NCI-H2107 treated with DMSO at 0.1 percent for 48 hours (cell line): Measurements from ENCODE around the gene DUOXA2.
A peak's percentile ranks its signal among the peaks of the same experiment; 100 is the strongest.

Experiments
- DNase-seq: peaks from one replicate; lab custom pipeline; 2025; ENCODE audit not compliant: unreplicated experiment; lab: John Stamatoyannopoulos, UW

The DUOXA2 gene

DNA sequence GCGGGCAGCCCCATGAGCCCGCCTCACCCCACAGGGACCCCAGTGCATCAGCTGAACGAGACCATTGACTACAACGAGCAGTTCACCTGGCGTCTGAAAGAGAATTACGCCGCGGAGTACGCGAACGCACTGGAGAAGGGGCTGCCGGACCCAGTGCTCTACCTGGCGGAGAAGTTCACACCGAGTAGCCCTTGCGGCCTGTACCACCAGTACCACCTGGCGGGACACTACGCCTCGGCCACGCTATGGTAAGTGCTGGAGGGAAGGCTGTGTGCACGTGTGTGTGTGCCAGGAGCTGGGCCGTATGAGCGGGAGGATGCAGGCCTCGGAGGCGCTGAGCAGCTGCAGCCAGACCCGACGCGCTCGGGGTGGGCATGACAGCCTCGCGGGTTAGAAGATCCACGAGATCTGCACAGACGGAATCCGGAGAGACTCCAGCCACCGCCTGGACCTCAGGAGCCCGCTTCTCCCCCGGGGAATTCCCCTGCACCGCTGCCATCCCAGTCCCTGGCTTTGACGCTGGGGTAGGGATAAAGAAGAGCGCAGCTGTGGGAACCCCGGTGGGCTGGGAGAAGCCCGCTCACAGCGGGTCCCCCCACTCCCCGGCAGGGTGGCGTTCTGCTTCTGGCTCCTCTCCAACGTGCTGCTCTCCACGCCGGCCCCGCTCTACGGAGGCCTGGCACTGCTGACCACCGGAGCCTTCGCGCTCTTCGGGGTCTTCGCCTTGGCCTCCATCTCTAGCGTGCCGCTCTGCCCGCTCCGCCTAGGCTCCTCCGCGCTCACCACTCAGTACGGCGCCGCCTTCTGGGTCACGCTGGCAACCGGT, 2.6 kb downstream of the DUOXA2 start:
- DNase-seq: no peak

GRCh38 chr15:45117308-45118130, 3.4 kb downstream of the DUOXA2 start:
- DNase-seq: no peak

DNA sequence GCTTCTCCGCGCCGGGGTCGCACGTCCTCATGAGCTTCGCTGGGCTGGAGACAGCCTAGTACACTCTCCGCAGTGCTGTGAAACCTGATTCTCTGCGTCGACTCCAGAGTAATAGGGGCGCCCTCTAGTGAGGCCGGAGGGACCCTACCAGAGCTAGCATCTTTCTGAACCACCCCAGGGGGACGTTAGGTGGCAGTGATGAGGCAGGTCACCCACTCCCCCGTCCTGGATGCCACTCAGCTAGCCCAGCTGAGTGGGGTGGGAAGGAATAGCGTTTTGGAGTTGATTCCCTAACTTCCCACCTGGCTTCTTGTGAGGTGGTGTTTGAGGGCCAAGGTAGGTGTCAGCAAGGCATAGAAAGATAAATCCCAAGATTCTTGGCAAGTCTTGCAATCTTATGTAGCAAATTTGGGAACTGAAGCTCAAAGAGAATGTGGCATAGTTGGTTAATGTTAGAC, 4.0 kb downstream of the DUOXA2 start:
- peak; percentile 66 for DNase-seq

DNA sequence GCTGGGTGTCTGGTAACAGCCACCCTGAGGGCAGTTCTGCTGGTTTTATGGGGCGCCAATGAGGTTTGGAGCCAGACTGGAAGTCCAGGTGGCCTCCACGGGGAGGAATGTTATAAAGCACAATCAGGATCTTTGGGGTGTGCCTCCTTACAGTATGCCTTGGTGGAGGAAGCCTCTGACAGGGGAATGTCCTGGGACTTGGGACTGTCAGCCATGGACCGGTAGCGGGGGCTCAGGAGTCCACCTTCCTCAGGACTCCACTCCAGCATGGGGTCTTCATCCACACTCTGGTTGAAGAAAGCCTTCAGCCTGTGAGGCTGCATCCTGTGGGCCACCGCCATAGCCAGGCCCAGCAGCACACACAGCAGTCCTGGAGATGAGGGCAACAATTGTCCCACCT, 4.9 kb downstream of the DUOXA2 start:
- DNase-seq: no peak

DNA sequence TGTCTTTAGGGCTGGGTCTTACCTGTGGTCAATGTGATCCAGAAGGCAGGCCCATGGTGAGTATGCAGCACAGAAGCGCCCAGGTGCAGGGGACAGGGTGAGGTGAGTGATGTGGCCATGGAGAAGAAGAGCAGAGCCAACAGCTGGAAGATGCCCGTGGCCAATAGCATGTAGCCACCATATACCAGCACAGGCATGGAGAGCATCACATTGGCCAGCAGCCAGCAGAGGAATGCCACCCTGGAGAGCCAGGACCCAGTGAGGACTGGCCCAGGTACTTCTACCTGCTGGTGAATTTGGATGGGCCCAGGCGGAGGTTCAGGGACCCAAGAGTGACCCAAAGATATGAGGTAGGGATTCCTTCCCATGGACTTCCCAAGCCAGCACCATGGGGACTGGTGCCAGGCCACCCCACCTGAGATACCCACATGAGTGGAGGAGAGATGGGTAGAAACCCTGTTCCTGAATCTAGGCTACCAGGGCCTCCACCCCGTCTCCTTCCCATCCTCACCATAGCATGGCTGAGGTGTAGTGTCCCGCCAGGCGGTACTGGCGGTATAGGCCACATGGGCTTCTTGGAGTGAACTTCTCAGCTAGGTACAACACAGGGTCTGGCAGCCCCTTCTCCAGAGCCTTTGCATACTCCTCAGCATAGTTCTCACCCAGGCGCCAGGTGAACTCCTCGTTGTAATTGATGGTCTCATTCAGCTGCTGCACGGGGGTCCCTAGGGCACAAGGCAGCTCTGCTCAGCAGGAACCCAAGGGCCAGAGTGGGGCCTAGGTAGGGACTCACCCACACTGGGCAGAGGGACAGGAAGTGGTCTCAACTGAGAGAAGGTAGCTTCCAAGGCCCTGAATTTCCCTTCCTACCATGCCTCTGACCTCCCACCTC, 6.2 kb downstream of the DUOXA2 start:
- DNase-seq: no peak

DNA sequence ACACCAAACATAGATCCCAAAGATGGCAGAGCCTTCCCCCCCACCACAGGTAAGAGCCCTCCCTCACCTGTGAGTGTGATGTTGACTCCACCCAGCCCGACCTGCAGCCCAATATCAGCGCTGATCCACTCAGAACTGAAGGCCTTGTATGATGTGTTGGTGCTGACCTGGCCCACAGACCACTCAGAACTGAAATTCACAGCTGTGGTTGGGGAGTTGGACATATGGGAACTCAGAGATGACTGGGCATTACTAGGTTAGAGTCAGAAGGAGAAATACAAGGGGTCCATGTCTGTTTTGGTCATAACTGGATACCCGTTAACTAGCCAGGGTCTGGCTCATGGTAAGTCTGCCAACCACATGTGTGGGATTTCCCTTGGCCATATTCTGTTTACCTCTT, 6.9 kb downstream of the DUOXA2 start:
- no peak for DNase-seq

DNA sequence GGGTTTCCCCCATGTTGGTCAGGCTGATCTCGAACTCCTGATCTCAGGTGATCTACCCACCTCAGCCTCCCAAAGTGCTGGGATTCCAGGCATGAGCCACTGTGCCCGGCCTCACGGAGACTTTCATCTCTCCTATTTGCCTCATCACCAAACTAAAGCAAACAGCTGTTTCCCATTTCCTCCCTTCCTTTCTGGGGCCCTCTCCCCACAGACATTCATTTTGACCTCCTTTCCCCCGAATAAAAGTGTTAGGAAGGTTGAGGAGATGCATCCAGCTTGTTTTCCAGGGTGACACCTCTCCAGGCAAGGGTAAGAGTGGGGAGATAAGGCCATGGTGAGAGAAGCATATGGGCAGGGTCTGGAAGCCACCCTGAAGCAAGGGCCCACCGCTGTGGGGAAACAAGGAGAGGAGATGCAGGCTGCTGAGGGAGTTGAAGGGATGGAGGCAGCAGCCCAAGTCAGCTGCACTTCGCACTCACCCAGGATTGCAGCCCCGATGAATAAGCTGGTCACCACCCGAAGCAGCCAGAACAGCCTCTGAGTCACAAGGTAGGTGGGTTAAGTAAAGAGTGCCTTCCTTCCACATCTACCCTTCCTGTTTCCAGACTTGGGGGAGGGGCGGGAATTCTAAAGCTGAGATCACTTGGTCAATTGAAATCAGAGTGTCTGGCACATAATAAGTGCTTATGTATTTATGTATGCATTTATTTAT, 7.7 kb downstream of the DUOXA2 start:
- no peak for DNase-seq

DNA sequence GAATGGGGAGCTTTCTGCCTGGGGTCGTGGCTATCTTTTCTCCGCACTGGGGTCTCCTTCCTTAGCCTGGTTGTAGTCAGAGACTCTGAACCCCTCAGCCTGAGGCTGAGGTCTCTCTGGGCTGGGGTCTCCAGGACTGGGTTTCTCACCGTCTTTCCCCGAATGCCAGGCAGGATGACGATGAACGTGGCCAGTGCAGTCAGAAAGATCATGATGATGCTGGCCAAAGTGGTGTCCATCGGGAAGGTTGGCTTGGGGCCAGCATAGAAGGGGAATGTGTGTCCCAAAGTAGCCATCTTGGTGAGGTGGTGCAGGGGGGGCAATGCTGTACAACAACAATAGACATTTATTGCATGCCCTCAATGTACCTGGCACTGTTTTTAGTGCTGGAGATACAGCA, 8.6 kb downstream of the DUOXA2 start:
- DNase-seq: no peak

- DNase-seq: no peak
Measured at GRCh38 chr15:45123397-45123796, 9.3 kb downstream of the DUOXA2 start.

GRCh38 chr15:45126535-45127158, 12.5 kb downstream of the DUOXA2 start:
- DNase-seq: no peak

DNA sequence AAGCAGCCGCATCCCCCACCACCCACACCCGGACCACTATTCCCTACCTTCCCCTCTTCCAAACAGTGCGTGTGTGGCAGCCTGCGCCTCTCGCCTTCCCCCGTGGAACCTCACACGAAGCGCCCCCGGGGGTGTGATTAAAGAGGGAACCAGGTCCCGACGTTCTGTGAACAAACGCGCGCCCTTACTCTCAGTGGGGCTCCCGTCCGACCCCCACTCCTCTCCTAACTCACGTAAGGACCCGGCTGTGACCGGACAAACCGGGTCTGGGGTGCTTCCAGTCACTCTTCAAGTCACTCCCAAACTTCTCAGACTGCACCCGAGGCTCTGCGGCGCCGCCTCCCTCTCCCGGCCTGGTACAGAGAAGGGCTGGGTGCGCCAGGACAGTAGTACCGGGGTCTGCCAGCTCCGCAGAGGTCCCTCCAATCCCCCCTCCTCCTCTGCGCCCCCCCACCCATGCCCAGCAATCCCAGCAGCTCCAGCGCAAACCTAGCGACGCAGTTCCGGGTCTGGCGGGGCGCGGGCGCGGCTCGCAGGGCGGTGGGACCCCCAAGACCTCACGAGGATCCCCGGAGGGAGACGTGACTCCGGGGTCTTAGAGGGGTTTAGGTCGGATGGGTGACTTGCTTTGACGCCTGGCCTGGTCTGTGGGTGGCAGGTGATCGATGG, 15.0 kb downstream of the DUOXA2 start:
- DNase-seq: no peak

- DNase-seq: no peak
Measured at GRCh38 chr15:45129651-45130129, 15.6 kb downstream of the DUOXA2 start, which contains the start of the genes DUOX1 and DUOXA1. TSS of gene DUOX1 (plus strand) at chr15:45129994. CDS start at chr15:45131967, 1,973 bp downstream. TSS of gene DUOXA1 (minus strand) at chr15:45129879. CDS start at chr15:45123014, 6,865 bp downstream.

- no peak for DNase-seq
Measured at GRCh38 chr15:45130291-45131000, 16.3 kb downstream of the DUOXA2 start.

DNA sequence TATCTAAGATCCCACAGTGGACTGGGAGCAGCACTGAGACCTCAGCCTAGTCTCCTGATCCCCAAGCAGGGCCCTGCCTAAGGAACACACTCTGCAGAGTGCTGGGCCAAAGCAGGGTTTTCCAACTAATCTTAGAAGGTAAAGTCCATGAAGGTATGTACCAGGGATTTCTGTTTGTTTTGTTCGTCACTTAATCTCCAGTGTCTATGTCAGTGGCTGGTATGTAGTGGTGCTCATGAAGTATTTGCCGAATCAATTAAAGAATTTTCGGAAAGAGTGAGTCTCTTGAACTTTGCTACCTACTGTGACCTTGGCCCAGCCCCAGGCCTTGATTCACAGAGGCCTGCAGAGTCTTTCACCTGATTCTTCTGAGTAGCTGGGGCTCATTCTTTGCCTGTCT, 17.4 kb downstream of the DUOXA2 start:
- no peak for DNase-seq

DNA sequence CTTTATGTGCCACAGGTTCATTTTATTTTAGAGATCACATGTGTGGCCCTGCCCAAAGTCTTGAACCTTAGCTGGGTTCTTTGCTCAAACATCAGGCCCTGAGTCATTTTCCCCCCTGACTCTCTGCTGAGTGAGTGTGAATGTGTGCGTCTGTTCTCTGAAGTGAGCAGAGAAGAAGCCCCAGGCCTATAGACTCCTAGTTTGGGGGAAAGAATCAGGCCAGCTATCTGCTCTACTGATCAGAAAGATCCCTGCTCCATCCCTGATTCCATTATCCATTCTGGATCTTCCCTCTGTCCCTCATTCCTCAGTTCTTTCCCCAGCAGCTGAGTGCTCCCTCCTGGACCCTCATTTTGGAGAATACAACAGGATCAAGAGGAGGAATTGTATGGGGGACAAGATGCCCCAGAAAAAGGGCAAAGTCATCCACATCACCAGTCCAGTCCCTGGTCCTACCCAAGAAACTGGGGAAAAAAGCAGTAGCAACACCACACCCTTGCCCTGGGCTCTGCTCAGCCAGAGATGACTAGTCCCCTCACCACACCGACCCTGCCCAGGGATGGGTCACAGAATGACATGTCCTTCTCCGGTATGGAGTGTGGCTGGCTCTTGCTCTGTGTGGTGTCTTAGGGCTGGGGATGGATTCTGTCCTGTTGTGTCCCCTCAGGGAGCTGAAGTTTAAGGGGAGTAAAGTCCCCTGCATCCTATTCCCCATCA, 18.9 kb downstream of the DUOXA2 start:
- DNase-seq: no peak

DNA sequence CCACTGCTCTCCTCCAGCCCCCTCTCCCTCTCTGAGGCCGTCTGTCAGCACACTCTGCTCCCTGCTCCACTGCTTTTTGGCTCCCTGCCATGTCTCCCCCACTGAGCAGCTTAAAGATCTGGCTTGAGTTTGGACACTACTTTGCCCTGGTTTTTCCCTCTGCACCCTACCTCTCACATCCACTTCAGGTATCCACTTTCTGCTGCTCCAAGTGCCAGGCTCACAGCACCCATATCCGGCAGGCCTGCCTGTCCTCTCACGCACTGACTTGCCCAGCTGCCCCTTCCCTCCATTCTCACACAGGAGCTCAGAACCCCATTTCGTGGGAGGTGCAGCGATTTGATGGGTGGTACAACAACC, 19.4 kb downstream of the DUOXA2 start:
- DNase-seq: no peak

DNA sequence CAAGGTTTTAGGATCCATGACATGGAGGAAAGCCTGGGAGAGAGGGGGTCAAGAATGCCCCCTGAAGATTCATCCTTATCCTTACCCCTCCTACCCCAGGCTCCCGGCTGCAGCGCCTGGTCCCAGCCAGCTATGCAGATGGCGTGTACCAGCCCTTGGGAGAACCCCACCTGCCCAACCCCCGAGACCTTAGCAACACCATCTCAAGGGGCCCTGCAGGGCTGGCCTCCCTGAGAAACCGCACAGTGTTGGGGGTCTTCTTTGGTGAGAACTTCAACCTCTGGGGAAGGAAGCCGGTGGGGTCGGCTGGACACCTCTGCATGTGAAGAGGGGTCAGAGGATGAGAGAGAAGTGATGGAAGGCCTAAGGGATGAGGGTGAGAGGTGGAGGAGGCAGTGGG, 19.9 kb downstream of the DUOXA2 start:
- no peak for DNase-seq
